Coronary artery (tissue), 2 donors: ENCODE results near the gene RALGDS.

Source experiments
- DNase-seq: peaks from one replicate; pipeline ENCODE4 v3.0.0-alpha.2; 2017; ENCODE audit warnings: low spot score
- H3K27ac ChIP-seq, 2 donors: fragments of 200-600 bp; sonication (generic); one replicate each; pipeline ENCODE4 v1.5.1; 2016 to 2019
- H3K4me3 ChIP-seq: fragments of 200-600 bp; sonication (generic); 2 replicates; pipeline ENCODE4 v1.5.1; 2016; ENCODE audit warnings: mild to moderate bottlenecking, moderate library complexity
- CTCF ChIP-seq: fragments of 200-600 bp; sonication (generic); IDR thresholded peaks from one replicate; pipeline ENCODE4 v1.5.1; 2019; ENCODE audit warnings: antibody characterized with exemption

RALGDS gene

DNA sequence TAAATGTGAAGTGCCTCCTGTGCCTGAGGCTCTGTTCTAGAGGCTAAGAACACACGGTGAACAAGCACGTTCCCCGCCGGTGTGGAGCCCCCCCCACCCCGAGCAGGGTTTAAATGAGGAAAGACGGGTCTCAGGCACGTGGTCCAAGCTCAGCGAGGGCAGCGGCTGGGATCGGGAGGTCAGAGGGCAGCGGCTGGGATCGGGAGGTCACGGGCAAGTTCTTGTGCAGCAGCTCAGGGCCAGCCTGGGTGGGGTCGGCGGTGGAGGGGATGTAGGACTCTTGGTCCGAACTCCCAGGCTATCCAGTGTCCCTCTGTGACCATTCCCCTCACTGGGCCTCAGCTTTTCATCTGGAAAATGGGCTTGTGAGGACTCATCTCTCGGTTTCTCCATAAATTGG is 45.4 kb upstream of the RALGDS start:
- DNase-seq, result peak; percentile 73

GRCh38 chr9:133165452-133165730 is 44.4 kb upstream of the RALGDS start:
- no peak overlapping the region for H3K27ac ChIP-seq

More for the DNA sequence above, 45.4 kb upstream of the RALGDS start:
- H3K4me3 ChIP-seq, result no peak overlapping the region
- no peak overlapping the region for H3K27ac ChIP-seq
- TF ChIP-seq CTCF, result no peak

DNA sequence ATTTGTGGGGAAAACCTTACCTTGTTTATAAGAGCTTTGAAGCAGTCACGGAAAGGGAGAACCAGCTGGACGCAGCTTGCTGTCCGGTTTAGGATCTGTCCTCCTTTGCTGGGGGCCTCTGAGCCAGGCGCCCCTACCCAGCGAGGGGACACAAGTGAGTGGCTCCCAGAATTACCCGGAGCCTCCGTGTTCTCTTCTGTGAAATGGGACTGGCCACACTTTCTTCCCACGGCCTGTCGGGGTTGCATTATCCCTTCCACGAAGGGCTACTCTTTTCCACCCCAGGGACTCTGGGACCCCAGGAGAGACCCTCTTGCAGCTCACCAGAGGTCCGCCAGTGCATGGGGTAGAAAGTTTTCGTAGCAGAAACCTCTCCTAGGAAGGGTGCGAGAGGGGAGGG is 43.2 kb upstream of the RALGDS start:
- DNase-seq, result no peak
- TF ChIP-seq CTCF, result no peak
- H3K4me3 ChIP-seq, result peak overlapping the region; percentile 76
- H3K27ac ChIP-seq, result peak overlapping the region; percentile 19 to 72

More at GRCh38 chr9:133165452-133165730, 44.4 kb upstream of the RALGDS start:
- TF ChIP-seq CTCF, result no peak
- no peak for DNase-seq
- H3K4me3 ChIP-seq, result no peak overlapping the region

- Histone ChIP-seq H3K27ac (peak within 1 kb of the TSS; percentile 19 to 72), H3K4me3 (peak within 1 kb of the TSS; percentile 76)
- no peak for TF ChIP-seq CTCF
- peak; percentile 81 for DNase-seq
Measured at GRCh38 chr9:133163504-133164172, 42.6 kb upstream of the RALGDS start, which contains the start of gene GBGT1. Gene GBGT1, minus strand, starts transcription at chr9:133163914. Its CDS starts 1,502 bp downstream, at chr9:133162412.

DNA sequence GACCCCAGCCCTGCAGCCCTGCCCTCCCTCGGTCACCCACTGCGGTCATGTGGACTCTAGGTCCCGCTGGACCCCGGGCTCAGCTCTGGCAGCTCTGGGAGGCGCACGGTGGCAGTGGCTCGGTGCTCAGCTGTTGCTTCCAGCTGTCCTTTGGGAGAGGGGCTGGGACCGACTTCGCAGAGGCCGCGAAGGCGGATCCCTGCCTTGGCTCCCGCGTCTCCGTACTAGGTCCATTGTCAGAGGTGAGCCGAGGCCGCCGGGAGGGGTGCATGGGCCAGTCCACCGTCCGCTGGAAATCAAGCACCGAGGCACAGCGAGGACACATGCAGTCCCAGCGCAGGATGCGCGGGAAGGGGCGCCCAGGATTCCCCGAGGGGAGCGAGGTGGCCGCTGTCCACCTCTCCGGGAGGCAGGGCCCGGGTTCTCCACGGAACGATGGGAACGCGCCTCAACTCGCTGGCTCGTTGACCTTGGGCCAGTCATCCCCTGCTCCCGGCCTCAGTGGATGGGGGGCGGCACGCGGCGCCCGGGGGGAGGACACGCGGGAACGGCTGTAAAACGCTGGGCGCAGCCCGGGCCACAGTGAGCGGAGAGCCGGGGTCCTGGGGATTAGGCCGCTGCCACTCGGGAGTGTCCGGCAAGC is 41.9 kb upstream of the RALGDS start:
- TF ChIP-seq CTCF, result no peak
- peak; percentile 71 for DNase-seq
- Histone ChIP-seq H3K4me3 (peak overlapping the region; percentile 76), H3K27ac (peak overlapping the region; percentile 19 to 72)

- H3K27ac ChIP-seq, result peak overlapping the region in 1 of 2 donors; percentile 5
- DNase-seq, result peak; percentile 66
Measured at GRCh38 chr9:133161547-133161950, 40.5 kb upstream of the RALGDS start.

More at GRCh38 chr9:133161547-133161950, 40.5 kb upstream of the RALGDS start:
- H3K4me3 ChIP-seq, result no peak overlapping the region
- no peak for TF ChIP-seq CTCF
